ENCODE data around the gene MEN1. TPM values are rescaled to one million over a fixed set of nuclear protein-coding genes. Genes with fewer than 3 reads are reported as not detected.

MEN1 gene
- total RNA-seq, 1 donor from 2014 or later, result 23.5 TPM

DNA sequence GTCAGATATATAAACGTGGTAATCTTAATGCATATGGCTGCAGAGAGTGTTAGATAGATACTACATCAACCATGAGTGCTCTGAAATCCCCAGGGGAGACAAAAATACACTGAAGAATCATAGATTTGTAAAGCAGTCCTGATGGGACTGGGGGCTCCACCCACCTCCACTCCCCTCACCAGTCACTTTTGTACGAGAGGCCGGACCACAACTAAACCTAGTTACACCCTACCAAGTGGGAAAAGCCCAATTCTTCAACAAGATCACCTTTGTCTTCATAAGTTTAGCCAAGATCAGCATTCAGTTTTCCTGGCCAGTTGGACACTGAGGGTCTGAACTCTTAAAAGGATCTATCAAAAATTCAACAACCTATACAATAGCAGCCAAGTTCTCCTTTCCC lies 33.5 kb downstream of the MEN1 start:
- DNase-seq (ENCODE audit: low read depth), result no peak
- peak overlapping the region; percentile 80 for H3K4me3 ChIP-seq (ENCODE audit: low read depth, low read length)
- no peak for TF ChIP-seq CTCF (conservative IDR thresholded peaks at IDR 0.05; ENCODE audit: low read depth, low read length)

DNA sequence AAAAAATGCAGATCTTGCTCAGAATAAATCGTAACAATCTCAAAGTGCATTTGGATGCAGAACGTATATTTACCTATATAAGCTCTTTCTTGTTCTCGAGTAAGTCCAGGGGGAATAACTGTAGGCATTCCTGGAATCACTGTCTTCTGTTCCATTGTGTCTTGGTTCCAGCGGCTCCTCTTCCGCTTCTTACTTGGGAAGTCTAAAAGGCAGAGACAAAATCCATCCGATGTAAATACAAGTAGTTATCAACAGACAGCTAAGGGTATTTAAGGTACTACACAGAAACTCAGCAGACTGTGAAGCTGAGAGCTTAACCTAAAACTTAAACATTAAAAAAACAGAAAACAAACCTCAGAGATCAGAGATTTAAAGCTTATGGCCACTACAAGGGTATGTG lies 33.9 kb downstream of the MEN1 start:
- TF ChIP-seq CTCF (conservative IDR thresholded peaks at IDR 0.05; ENCODE audit: low read depth, low read length), result no peak
- DNase-seq (ENCODE audit: low read depth), result no peak
- H3K4me3 ChIP-seq (ENCODE audit: low read depth, low read length), result peak overlapping the region; percentile 80

DNA sequence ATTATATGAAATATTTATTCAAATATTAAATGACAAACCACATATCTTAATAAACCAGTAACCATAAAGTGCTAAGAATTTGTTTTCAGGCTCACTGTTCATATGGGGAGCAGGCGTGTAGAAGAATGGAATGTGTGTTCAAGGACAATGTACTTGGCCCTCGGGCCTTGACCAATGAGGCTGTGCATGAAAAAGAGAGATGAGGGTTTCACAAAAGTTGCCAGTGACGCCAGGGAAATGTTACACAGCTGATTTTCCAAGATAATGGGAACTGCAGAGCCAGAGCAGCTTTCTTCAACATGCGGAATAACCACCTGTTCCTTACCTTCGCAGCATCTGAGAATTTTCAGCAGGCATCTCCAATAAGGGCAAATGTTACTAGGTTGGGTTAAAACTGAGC lies 36.2 kb downstream of the MEN1 start:
- no peak overlapping the region for H3K4me3 ChIP-seq (ENCODE audit: low read depth, low read length)
- no peak for DNase-seq (ENCODE audit: low read depth)

GRCh38 chr11:64772303-64773018 lies 37.9 kb downstream of the MEN1 start:
- H3K4me3 ChIP-seq (ENCODE audit: low read depth, low read length), result no peak overlapping the region
- no peak for DNase-seq (ENCODE audit: low read depth)
- no peak for TF ChIP-seq CTCF (conservative IDR thresholded peaks at IDR 0.05; ENCODE audit: low read depth, low read length)

More for the DNA sequence above, 36.2 kb downstream of the MEN1 start:
- TF ChIP-seq CTCF (conservative IDR thresholded peaks at IDR 0.05; ENCODE audit: low read depth, low read length), result no peak

GRCh38 chr11:64771861-64772260 lies 38.5 kb downstream of the MEN1 start:
- TF ChIP-seq CTCF (conservative IDR thresholded peaks at IDR 0.05; ENCODE audit: low read depth, low read length), result no peak
- DNase-seq (ENCODE audit: low read depth), result no peak
- H3K4me3 ChIP-seq (ENCODE audit: low read depth, low read length), result no peak overlapping the region

GRCh38 chr11:64770120-64770519 lies 40.2 kb downstream of the MEN1 start:
- no peak overlapping the region for H3K4me3 ChIP-seq (ENCODE audit: low read depth, low read length)
- DNase-seq (ENCODE audit: low read depth), result no peak
- no peak for TF ChIP-seq CTCF (conservative IDR thresholded peaks at IDR 0.05; ENCODE audit: low read depth, low read length)

GRCh38 chr11:64769283-64769682 lies 41.1 kb downstream of the MEN1 start:
- no peak for DNase-seq (ENCODE audit: low read depth)
- TF ChIP-seq CTCF (conservative IDR thresholded peaks at IDR 0.05; ENCODE audit: low read depth, low read length), result no peak
- no peak overlapping the region for H3K4me3 ChIP-seq (ENCODE audit: low read depth, low read length)

Data from epithelial cell of proximal tubule (primary cell).